IPS-15b (cell line): ENCODE data around the gene TMX2.

Experiments
- H3K27me3 ChIP-seq: one replicate; pipeline ENCODE4 v1.6.1; 2013; ENCODE audit warnings: low read length; ENCODE audit not compliant: control insufficient read depth, insufficient read depth
- H3K36me3 ChIP-seq: one replicate; pipeline ENCODE4 v1.6.1; 2013; ENCODE audit warnings: low read length; ENCODE audit not compliant: control insufficient read depth, insufficient read depth
- H3K4me1 ChIP-seq: one replicate; pipeline ENCODE4 v1.6.1; 2013; ENCODE audit warnings: mild to moderate bottlenecking, low read length; ENCODE audit not compliant: control insufficient read depth, insufficient read depth
- H3K4me3 ChIP-seq: one replicate; pipeline ENCODE4 v1.5.1; 2013; ENCODE audit warnings: low read depth, low read length
- H3K9ac ChIP-seq: one replicate; pipeline ENCODE4 v1.6.1; 2013; ENCODE audit warnings: low read depth, mild to moderate bottlenecking, low read length
- H3K9me3 ChIP-seq: one replicate; pipeline ENCODE4 v1.6.1; 2013; ENCODE audit warnings: mild to moderate bottlenecking, low read length; ENCODE audit not compliant: control insufficient read depth, insufficient read depth

The TMX2 gene

GRCh38 chr11:57773026-57773598 lies 60.7 kb downstream of the TMX2 start:
- Histone ChIP-seq H3K36me3 (no peaks in the 10 kb centered on the region), H3K27me3 (no peaks in the 10 kb centered on the region), H3K4me3 (no peak overlapping the region), H3K4me1 (peaks cover 35% of the 10 kb centered on the region), H3K9ac (no peak overlapping the region), H3K9me3 (no peaks in the 10 kb centered on the region)

DNA sequence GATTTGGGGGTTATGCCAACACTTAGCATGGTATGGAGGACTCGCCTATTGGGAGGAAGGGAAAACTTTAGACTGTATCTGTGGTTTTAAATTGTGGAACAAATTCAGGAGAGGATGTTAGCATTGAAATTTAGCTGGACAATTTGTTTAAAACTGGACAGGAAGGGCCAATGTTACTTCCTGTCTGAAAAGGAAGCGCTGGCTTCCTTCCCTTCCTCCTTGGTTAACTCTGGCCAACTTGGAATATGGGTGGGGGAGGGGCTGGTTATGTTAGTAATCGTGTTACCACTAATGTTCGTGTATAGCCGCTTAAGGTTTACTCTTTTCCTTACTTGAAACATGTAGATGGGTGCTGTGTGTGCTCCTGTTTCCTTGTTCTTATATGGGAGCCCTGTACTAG lies 63.1 kb downstream of the TMX2 start:
- Histone ChIP-seq H3K9ac (no peak overlapping the region), H3K9me3 (no peaks in the 10 kb centered on the region), H3K4me3 (peak overlapping the region; percentile 5), H3K36me3 (no peaks in the 10 kb centered on the region), H3K4me1 (peaks cover 56% of the 10 kb centered on the region), H3K27me3 (no peaks in the 10 kb centered on the region)

DNA sequence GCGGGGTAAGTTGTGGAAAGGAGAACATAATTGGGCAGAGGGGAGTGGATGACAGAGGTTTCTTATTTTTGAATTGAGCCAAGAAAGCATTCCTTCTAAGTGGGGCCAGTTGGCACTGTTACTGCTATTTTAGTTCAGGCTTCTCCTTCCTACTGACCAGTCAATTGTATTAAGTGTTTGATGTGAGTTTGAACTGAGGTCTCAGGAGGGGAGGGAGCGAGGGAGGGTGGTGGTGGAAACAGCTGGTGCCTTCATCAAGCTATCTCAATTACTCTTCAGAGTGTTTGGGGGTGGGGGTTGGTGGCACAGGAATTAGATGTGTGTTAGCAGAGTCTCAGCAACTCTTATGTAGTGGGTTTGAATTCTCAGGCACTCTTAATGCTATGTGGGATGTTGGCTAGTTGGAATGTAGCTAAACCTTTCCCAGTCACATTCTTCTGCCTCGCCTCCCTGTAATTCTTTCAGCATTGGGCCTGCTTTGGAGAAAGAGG lies 63.7 kb downstream of the TMX2 start:
- H3K9me3 ChIP-seq: no peaks in the 10 kb centered on the region
- peaks cover 59% of the 10 kb centered on the region for H3K4me1 ChIP-seq
- no peaks in the 10 kb centered on the region for H3K36me3 ChIP-seq
- no peaks in the 10 kb centered on the region for H3K27me3 ChIP-seq
- H3K9ac ChIP-seq: peak overlapping the region; percentile 49
- H3K4me3 ChIP-seq: no peak overlapping the region

DNA sequence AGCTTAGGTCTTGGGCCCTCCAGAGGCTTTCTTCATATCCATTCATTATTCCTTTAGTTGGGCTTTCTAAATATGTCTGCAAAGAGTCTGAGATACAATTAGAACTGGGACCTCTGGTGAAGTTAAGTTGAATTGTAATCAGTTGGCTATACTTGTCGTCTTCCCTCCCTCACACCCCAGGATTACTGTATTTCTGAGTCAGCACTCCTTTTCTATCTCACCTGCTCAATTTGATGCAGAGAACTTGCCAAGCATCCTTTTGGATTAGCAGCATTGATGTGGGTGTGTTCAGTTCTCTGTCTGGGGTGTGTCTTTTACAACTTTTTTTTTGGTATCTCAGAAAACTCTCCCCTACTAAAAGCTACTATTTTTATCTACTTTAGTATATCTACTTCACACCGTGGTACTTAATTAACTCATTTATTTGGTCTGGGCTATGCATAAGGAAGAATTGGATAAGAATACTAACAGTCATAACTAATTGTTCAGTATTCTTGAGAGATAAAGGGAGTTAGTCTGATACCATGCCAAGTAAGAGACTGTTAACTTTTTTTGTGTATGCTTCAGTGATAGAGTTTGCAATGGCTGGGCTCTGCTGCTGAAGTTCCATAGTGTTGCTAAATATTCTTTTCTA lies 64.3 kb downstream of the TMX2 start:
- peaks cover 65% of the 10 kb centered on the region for H3K4me1 ChIP-seq
- no peak overlapping the region for H3K9ac ChIP-seq
- H3K27me3 ChIP-seq: no peaks in the 10 kb centered on the region
- no peaks in the 10 kb centered on the region for H3K36me3 ChIP-seq
- no peak overlapping the region for H3K4me3 ChIP-seq
- no peaks in the 10 kb centered on the region for H3K9me3 ChIP-seq

- no peaks in the 10 kb centered on the region for H3K36me3 ChIP-seq
- no peak overlapping the region for H3K9ac ChIP-seq
- no peaks in the 10 kb centered on the region for H3K27me3 ChIP-seq
- H3K9me3 ChIP-seq: no peaks in the 10 kb centered on the region
- peaks cover 72% of the 10 kb centered on the region for H3K4me1 ChIP-seq
- no peak overlapping the region for H3K4me3 ChIP-seq
Observed at GRCh38 chr11:57777969-57778317, 65.5 kb downstream of the TMX2 start.

- Histone ChIP-seq H3K9me3 (no peaks in the 10 kb centered on the region), H3K9ac (no peak overlapping the region), H3K36me3 (no peaks in the 10 kb centered on the region), H3K4me1 (peaks cover 72% of the 10 kb centered on the region), H3K27me3 (no peaks in the 10 kb centered on the region), H3K4me3 (no peak overlapping the region)
Observed at GRCh38 chr11:57778318-57779037, 66.1 kb downstream of the TMX2 start.

DNA sequence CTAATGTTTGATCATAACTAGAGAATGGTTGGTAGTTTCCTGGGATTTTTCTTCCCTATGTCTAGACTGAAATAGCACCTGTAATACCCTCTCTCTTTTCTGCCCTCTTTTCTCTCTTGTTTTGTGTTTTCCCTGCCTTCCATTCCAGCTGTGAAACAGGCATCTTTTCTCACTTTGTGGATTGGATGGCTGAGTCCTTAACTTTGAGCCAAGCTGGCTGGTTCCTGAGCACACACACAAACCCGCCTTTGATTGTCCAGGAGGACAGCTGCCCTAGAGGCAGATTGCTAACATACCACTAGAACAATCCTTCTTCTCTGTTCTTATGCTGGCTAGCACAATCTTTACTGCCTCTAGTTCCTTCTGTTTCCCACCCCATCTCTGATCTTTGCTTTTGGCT lies 66.9 kb downstream of the TMX2 start:
- H3K4me1 ChIP-seq: peaks cover 70% of the 10 kb centered on the region
- H3K27me3 ChIP-seq: no peaks in the 10 kb centered on the region
- H3K9me3 ChIP-seq: no peaks in the 10 kb centered on the region
- no peak overlapping the region for H3K4me3 ChIP-seq
- H3K9ac ChIP-seq: no peak overlapping the region
- H3K36me3 ChIP-seq: no peaks in the 10 kb centered on the region

- Histone ChIP-seq H3K4me1 (peaks cover 56% of the 10 kb centered on the region), H3K9ac (peak overlapping the region; percentile 70), H3K36me3 (no peaks in the 10 kb centered on the region), H3K27me3 (no peaks in the 10 kb centered on the region), H3K4me3 (peak overlapping the region; percentile 33), H3K9me3 (no peaks in the 10 kb centered on the region)
Observed at GRCh38 chr11:57781529-57781943, 69.1 kb downstream of the TMX2 start.

DNA sequence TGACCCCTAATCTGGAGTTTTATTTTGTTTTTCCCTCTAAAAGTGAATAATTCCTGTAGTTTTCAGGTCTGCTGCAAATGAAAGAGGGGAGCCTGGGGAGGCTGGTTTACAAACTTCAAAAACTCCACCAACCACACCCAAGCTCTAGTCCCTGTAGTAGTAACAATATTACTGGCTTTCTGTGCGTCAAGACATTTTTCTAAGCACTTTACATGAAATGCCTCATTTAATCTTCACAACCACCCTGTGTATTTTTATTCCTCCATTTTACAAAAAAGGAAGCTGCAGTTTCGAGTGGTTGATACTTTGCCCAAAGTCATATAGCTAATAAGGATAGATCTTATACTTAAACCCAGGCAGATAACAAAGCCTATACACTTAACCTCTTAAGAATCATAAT lies 72.7 kb downstream of the TMX2 start:
- no peaks in the 10 kb centered on the region for H3K36me3 ChIP-seq
- peaks cover 44% of the 10 kb centered on the region for H3K4me1 ChIP-seq

GRCh38 chr11:57786436-57786835 lies 74.0 kb downstream of the TMX2 start:
- H3K4me1 ChIP-seq: peaks cover 35% of the 10 kb centered on the region
- no peak overlapping the region for H3K9ac ChIP-seq
- no peaks in the 10 kb centered on the region for H3K36me3 ChIP-seq
- H3K4me3 ChIP-seq: no peak overlapping the region
- H3K27me3 ChIP-seq: no peaks in the 10 kb centered on the region
- no peaks in the 10 kb centered on the region for H3K9me3 ChIP-seq

More for the DNA sequence above, 72.7 kb downstream of the TMX2 start:
- Histone ChIP-seq H3K27me3 (no peaks in the 10 kb centered on the region), H3K9me3 (no peaks in the 10 kb centered on the region), H3K4me3 (no peak overlapping the region), H3K9ac (no peak overlapping the region)

DNA sequence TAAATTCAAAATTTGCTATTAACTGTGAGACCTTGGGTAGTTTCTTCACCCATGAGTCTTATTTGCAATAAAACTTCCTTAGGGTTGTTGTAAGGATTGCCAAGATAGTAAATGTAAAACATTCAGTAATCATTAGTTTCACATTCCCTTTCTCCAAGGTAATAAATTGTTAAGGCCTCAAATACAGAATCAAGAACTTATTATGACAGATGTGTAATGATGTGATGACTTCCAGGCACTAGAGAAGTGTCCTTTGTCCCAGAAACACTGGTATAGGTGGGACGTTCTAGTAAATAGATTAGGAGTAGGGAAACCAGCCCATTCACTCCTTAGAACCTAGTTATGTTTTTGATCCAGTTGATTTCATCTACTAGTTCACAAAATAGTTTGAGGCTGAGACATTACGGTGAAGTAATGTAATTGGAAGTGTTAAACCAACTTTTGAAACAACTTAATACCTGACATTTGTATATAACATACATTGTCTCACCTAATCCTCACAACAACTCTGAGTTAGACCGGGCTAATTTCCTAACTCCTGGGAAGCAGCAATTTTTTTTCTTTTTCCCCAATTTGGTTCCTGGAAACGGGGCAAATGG lies 74.7 kb downstream of the TMX2 start:
- no peaks in the 10 kb centered on the region for H3K9me3 ChIP-seq
- H3K27me3 ChIP-seq: no peaks in the 10 kb centered on the region
- no peaks in the 10 kb centered on the region for H3K36me3 ChIP-seq
- no peak overlapping the region for H3K4me3 ChIP-seq
- peaks cover 28% of the 10 kb centered on the region for H3K4me1 ChIP-seq
- no peak overlapping the region for H3K9ac ChIP-seq
